NCI-H345 treated with DMSO at 0.1 percent for 48 hours (cell line): ENCODE data around the gene NOP9.

Experiments
- DNase-seq: peaks from one replicate; lab custom pipeline; 2025; ENCODE audit not compliant: unreplicated experiment; lab: John Stamatoyannopoulos, UW

NOP9 gene

DNA sequence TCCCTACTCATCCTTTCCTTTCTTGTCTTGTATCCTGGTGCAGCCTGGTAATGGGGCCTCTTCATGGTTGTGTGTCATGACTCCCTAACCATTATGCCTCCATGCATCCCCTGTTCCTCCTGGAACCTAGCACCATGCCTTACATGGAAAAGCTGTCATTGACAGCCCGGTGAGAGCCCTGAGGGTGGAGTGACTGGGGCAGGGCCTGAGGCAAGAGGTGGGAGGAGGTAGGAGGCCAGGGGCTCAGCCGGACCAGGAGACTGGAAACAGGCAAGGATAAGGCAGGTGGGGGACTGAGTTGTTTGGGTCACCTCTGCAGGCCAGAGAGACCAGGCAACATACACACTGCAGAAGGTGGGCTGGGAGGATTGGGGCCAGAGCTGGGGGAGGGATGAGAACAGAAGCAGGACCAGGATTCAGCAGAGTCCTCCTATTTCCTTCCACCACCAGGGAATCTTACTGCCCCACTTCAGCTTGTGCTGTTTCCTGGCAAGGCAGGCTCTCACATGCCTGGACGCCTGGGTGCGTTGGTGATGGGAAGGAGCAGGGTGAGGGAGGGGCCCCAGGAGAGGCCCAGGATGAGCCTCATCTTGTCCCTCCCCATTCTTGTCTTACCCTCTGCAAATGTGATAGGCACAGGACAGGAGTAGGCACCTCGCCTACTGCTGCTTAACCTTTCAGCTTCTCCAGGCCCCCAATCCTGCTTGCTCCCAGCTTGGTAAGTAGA is 10.1 kb downstream of the NOP9 start, which contains the start of gene LTB4R2:
LTB4R2 (plus strand) TSS at position 603 of the 727 bp plus-strand sequence. CDS start 525 bp downstream, outside the sequence.
- no peak for DNase-seq

DNA sequence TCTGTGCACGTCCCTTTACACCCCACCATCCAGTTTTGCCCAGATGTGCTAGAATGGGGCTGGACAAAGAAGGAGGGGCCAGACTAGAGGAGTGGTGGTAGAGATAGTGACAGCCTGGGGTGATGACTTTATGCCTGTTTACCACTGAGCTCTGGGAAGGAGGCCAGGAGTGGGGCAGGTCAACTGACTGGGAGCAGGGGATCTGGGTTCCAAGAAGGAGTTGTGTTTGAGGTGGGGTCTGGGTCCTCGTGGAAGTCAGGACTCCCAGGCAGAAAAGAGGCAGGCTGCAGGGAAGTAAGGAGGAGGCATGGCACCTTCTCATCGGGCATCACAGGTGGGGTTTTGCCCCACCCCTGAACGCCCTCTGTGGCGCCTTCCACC is 10.6 kb downstream of the NOP9 start:
- no peak for DNase-seq

DNA sequence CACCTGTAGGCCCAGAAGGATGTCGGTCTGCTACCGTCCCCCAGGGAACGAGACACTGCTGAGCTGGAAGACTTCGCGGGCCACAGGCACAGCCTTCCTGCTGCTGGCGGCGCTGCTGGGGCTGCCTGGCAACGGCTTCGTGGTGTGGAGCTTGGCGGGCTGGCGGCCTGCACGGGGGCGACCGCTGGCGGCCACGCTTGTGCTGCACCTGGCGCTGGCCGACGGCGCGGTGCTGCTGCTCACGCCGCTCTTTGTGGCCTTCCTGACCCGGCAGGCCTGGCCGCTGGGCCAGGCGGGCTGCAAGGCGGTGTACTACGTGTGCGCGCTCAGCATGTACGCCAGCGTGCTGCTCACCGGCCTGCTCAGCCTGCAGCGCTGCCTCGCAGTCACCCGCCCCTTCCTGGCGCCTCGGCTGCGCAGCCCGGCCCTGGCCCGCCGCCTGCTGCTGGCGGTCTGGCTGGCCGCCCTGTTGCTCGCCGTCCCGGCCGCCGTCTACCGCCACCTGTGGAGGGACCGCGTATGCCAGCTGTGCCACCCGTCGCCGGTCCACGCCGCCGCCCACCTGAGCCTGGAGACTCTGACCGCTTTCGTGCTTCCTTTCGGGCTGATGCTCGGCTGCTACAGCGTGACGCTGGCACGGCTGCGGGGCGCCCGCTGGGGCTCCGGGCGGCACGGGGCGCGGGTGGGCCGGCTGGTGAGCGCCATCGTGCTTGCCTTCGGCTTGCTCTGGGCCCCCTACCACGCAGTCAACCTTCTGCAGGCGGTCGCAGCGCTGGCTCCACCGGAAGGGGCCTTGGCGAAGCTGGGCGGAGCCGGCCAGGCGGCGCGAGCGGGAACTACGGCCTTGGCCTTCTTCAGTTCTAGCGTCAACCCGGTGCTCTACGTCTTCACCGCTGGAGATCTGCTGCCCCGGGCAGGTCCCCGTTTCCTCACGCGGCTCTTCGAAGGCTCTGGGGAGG is 11.3 kb downstream of the NOP9 start, which contains the start of gene LTB4R:
LTB4R (plus strand) TSS at position 857 of the 959 bp plus-strand sequence. CDS start 4,150 bp downstream, outside the sequence.
- DNase-seq: no peak

DNA sequence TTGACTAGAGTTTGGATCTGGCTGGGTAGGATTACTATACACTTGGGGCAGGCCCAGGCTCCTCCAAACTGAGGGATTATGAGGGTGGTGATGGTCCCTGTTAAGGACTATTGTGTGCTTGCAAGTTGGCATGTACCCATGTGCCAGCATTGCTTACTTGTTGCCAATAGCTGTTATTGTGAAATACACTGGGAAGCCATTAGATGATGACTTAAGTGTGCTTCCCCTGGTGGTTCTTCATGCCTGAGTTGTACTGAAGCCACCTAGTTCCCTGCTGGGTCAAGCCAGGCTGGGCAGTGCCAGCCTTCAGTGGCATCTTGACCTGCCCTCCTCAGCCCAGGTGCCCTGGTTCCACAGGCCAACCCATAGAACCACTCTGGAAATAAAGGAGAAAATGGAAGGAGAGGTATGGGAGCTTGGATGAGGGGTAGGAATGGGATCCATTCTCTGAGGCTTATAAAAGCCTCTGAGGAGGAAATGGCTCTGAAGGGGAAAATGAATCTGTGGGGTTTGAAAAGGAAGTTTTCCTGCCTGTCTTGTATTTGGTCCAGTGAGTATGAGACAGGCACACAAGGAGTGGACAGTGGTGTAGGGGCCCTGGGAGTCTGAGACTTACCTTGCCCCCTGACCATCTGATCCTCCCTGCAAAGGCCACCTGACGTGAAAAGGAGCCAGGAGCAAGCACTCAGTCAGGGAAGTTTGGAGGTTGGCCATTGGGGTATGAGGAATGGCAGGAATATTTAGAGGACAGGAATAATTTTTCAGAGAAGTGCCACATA is 12.4 kb downstream of the NOP9 start:
- DNase-seq: no peak

DNA sequence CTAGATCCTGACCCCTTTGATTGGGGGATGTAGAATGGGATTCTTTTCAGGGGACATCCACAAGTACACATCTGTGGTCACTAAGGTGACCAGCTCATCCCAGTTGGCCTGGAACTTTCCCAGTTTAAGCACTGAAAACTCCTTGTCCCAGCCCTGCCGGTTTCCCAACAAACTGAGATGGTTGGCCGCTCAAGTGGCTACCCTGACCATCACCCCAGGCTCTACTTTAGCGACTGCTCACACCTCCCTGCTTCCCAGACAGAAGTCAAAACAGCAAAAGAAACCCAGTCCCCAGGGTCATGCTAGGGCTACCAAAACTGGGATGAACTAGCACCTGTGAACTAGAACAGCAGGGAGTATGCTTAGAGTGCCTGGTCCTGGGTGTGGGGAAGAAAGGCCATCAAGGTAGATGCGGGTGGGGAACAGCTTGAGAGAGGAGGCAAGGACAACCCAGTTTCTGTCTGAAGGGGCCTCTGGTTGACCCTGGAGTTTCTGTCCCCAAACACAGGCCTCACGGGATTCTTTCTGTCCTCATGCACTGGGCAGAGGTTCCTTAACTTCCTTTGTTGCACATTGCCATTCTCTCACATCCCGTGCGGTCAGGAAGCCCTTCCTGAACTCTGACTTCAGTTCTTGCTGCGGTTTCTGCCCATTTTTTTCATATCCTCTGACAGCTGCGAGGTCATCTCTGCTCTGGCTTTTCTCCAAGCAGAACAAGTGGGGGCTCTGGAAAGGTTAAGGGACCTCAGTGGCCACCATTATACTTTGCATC is 13.3 kb downstream of the NOP9 start:
- no peak for DNase-seq

DNA sequence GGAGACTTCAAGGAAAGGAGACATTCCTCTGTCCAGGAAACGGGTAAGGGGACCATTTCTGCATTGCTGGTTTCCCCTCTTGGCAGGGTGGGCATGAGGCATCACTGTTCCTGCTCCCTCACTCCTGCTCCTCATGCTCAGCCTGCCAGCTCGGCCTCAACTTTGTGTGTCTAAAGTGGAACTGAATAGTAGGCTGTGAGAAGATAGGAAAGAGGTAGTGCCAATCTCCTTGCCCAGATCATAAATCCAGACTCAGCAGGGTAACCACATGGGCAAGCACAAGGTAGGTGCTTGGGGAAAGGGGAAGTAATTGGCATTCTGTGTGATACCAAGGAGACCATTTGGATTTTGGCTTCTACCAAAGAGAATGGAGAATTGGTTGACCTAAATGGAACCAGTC is 14.3 kb downstream of the NOP9 start:
- no peak for DNase-seq

DNA sequence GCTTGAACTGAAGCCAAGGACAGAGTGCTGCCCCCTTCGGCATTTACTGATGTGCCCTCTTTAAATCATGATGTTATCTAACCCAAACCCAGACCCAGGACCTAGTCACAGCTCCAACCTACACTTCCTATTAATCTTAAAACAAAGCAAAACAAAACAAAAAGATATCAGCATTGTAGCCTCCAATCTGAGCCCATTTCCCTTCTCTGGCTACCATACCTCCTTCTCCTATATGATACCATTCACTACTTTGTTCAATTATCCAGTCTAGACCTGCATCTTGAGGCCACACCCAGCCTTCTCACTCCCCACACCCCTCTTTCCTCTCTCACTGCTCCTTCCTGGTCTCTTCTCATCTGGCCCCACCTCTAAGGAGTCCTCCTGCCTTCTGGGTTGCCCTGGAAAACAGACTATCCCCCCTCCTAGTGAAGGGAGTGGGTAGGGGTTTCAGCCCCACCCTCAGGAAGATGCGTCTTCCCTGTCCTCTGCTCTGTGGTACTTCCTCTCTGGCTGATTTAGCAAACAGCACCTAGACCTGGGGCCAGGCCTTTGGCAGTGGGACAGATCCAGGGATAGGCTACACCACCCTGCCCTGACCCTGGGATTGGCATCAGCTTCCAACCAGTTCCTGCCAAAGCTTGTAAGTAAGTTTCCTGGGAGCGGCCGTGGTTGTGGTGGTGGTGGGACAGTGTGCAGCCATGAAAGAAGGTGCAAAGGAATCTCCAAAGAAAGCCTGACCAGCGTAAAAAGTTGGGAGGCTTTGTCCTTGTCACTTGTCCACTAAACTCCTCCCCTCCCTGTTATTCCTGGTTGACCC is 14.9 kb downstream of the NOP9 start:
- DNase-seq: no peak

DNA sequence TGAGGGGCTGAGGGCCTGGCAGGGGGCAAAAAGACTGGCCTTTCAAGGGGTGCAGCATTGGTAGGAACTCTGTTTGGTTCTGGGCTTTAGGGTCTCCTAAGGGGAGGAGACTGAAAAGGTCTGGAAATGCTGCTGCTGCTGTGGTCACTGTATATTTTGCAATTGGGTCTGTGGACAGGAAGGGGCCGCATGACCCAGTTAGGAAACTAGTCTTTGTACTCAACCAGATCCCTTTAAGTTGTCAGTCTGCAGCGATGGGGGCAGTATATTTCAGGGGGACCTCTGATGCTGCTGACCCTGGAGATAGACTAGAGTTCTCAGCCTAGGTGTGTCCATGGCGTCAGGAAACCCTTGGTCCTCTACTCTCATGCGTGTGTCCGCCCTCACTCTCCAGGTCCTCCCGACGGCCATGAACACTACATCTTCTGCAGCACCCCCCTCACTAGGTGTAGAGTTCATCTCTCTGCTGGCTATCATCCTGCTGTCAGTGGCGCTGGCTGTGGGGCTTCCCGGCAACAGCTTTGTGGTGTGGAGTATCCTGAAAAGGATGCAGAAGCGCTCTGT is 15.7 kb downstream of the NOP9 start:
- no peak for DNase-seq

DNA sequence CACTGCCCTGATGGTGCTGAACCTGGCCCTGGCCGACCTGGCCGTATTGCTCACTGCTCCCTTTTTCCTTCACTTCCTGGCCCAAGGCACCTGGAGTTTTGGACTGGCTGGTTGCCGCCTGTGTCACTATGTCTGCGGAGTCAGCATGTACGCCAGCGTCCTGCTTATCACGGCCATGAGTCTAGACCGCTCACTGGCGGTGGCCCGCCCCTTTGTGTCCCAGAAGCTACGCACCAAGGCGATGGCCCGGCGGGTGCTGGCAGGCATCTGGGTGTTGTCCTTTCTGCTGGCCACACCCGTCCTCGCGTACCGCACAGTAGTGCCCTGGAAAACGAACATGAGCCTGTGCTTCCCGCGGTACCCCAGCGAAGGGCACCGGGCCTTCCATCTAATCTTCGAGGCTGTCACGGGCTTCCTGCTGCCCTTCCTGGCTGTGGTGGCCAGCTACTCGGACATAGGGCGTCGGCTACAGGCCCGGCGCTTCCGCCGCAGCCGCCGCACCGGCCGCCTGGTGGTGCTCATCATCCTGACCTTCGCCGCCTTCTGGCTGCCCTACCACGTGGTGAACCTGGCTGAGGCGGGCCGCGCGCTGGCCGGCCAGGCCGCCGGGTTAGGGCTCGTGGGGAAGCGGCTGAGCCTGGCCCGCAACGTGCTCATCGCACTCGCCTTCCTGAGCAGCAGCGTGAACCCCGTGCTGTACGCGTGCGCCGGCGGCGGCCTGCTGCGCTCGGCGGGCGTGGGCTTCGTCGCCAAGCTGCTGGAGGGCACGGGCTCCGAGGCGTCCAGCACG is 16.4 kb downstream of the NOP9 start:
- no peak for DNase-seq

DNA sequence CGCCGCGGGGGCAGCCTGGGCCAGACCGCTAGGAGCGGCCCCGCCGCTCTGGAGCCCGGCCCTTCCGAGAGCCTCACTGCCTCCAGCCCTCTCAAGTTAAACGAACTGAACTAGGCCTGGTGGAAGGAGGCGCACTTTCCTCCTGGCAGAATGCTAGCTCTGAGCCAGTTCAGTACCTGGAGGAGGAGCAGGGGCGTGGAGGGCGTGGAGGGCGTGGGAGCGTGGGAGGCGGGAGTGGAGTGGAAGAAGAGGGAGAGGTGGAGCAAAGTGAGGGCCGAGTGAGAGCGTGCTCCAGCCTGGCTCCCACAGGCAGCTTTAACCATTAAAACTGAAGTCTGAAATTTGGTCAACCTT is 16.9 kb downstream of the NOP9 start:
- DNase-seq: no peak

DNA sequence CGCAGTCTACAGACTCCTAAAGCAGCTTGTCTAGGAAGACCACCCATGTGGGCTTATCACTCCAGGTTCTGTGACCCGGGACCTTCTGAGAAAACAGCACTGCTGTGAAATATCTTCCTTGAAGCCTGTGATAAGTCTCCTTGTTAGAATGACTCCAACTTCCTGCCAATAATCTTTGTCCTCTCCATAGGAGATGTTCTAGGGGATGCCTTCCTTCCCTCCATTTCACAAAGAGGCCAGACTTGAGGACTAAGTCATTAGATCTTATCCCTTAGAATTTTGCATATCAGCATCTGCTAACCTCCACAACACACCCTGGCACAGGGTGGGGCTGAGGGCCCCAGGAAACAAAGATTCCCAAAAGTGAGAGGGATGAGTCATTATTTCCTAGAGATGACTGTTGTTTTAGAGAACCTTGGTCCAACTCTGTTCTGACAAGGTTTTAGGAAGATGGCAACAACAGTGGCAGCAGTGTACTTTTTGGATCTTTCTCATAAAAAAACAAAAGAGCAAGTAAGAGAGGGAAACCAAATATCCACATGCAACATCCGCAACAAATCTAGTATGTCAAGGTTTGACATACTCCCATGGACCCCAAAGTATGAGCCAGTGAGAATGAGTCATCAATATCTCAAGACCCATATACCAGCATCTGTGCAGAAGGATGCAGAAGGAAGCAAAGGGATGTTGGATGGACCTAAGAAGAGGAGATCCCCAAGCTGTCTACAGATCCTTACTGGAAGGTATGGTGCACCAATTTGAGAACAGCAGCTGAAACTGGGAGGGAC is 17.7 kb downstream of the NOP9 start:
- DNase-seq: no peak

DNA sequence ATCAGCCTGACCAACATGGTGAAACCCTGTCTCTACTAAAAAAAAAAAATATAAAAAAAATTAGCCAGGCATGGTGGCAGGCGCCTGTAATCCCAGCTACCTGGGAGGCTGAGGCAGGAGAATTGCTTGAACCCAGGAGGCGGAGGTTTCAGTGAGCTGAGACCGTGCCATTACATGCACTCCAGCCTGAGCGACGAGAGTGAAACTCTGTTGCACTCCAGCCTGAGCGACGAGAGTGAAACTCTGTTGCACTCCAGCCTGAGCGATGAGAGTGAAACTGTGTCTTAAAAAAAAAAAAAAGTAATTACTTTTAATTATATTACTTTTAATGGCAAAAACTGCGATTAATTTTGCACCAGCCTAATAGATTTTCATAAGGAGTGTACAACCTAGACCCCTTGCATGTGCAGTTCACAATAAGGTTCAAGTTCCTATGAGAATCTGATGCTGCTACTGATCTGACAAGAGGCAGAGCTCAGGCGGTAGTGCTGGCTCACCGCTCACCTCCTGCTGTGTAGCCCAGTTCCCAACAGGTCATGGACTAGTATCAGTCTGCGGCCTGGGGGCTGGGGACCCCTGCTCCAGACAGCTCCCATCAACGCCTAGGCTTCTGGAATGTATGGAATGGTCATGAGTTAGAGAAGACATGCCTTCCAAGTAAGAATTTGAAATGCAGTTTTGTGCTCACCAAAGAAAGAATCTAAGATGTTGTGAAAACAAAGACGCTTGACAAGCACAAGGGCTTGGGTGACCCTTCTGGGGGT is 21.7 kb downstream of the NOP9 start:
- no peak for DNase-seq

DNA sequence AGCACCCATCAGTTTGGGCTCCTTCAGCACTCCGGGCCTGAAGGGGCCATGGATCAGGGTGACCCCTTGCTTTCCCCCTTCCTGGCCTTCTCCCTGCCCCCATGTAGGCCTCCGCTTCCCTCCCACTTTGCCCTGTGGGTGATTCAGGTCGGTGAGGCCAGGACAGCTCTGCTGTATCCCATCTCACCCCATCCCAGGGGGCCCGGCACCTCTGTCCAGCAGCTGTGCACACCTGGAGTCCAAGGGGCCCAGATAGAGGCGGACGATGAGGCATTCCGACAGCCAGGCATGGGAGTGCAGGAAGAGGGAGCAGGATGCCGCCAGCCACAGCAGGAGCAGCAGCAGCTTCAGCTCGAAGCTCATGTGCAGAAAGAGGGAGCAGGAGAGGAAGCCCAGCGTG is 23.0 kb downstream of the NOP9 start:
- DNase-seq: no peak

DNA sequence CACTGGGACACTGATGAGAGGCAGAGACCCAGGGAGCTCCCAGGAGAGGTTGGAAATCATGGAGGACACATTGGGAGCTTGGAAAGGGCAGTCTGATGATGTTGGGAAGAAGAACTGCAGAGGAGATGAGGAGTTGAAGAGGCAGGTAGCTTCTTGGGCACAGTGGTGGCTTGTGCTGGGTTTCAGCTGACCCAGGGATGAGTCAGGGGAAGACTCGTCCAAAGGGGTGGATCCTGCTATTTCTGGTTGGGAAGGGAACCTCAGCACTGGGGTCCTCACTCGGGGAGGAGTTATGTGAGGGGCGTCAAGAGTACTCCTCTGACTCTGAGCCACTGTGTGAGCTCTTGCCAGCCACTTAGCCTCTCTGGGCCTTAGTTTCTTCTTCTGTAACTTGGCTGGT is 23.7 kb downstream of the NOP9 start:
- no peak for DNase-seq

DNA sequence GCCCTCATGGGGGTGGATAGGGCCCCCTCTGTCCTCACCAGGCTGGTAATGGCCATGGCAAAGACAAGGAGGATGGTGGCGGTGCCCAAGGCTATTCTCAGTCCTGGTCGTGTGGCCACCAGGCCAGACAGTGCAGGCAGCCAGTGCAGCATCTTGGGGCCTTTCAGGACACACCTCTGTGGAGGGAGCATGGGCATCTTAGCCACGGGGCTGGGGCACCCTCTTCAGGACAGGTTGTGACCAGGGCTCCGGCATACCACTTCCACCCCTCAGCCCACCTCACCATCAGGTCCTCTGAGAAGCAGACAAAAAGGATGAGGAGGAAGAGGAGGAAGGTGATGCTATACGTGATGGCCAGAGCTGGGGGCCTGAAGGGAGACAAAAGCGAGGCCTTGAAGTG is 24.4 kb downstream of the NOP9 start:
- no peak for DNase-seq

DNA sequence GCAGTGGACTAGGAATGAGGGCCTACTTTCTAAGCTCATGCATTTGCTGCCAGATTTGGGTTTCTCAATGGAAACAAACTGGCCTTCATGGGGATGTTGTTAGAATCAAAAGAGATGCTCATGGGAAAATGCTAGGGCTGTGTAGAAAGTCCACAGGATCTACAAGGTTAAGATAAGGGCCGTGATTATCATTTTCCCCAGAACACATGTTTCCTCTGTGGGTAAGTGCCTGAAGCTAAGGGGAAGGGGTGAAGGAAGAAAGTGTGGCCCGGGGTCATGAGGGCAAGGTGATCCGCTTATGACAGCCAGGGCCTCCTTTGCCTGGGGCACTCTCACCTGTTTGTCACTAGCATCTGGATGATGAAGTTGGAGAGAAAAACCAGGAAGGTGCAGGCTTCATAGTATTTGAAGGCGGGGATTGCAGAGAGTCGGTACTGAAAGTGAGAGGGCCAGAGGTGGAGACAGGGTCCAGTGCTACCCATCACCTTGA is 25.4 kb downstream of the NOP9 start:
- DNase-seq: no peak

DNA sequence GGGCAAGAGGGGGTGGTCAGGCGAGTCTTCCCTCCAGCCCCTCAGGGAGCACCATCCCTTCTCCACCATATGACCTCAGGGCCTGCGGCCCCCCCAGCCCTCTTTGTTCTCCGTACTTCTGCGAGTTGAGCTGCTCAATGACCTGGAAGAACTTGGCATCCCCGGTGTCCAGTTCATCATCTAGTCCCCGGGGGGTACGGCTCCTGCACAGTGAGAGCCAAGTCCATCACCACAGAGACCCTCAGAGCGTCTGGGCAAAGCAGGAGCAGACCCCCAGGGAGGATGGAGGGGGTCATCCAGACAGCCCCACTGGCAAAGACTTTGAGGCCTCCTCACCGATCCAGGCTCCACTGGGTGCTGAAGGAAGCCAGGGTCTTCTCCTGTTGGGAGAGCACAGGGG is 26.3 kb downstream of the NOP9 start:
- no peak for DNase-seq
